ENCODE measurements around the gene NPR2.
A peak's percentile ranks its signal among the peaks of the same experiment; 100 is the strongest.

NPR2 gene

GRCh38 chr9:35745569-35745968 is 45.8 kb upstream of the NPR2 start:
- TF ChIP-seq LEF1 (IDR thresholded peaks at IDR 0.05; ENCODE audit: borderline replicate concordance) (no peak), NFRKB (IDR thresholded peaks at IDR 0.05) (no peak), TARDBP (IDR thresholded peaks at IDR 0.05) (no peak), ELF4 (IDR thresholded peaks at IDR 0.05) (no peak), CTBP1 (IDR thresholded peaks at IDR 0.05; ENCODE audit: borderline replicate concordance) (no peak), SUZ12 (IDR thresholded peaks at IDR 0.05) (no peak), BHLHE40 (IDR thresholded peaks at IDR 0.05; ENCODE audit: borderline replicate concordance) (no peak), PKNOX1 (IDR thresholded peaks at IDR 0.05) (no peak)
- CTCF ChIA-PET: no interaction called here
- no peak for DNase-seq (ENCODE audit: extremely low spot score)
- POLR2A ChIA-PET: interaction anchor here (2.8 kb wide), 1 partner anchor 13 kb away, joined by 14 read pairs; the partner anchor contains the start of genes CREB3 and TLN1

- TF ChIP-seq ZNF384 (IDR thresholded peaks at IDR 0.05) (no peak), SUZ12 (IDR thresholded peaks at IDR 0.05) (no peak), LEF1 (IDR thresholded peaks at IDR 0.05; ENCODE audit: borderline replicate concordance) (no peak), L3MBTL2 (conservative IDR thresholded peaks at IDR 0.05) (no peak), HDGF (IDR thresholded peaks at IDR 0.05; ENCODE audit: borderline replicate concordance) (no peak), FOXK2 (IDR thresholded peaks at IDR 0.05) (no peak), CTBP1 (IDR thresholded peaks at IDR 0.05; ENCODE audit: borderline replicate concordance) (no peak), PKNOX1 (IDR thresholded peaks at IDR 0.05) (no peak), ARNT (IDR thresholded peaks at IDR 0.05) (no peak), FOXA1 (IDR thresholded peaks at IDR 0.05) (no peak), SP1 (IDR thresholded peaks at IDR 0.05) (no peak), FOXM1 (IDR thresholded peaks at IDR 0.05; ENCODE audit: borderline replicate concordance) (no peak), TARDBP (IDR thresholded peaks at IDR 0.05) (no peak), NFRKB (IDR thresholded peaks at IDR 0.05) (no peak), ELF4 (IDR thresholded peaks at IDR 0.05) (no peak)
- no peak for DNase-seq (ENCODE audit: extremely low spot score)
- ChIA-PET POLR2A (interaction anchor here (0.8 to 3.3 kb wide), 2 partner anchors 14 to 29 kb away, joined by 3 to 20 read pairs; partner anchors contain the start of genes CREB3 and TLN1), CTCF (interaction anchor here (0.7 to 1.8 kb wide), 3 partner anchors 11 to 155 kb away, joined by 3 to 5 read pairs (median 3); partner anchors contain the start of genes CREB3 and TLN1)
These were observed 44.8 kb upstream of the NPR2 start for GRCh38 chr9:35746583-35746982.

GRCh38 chr9:35748242-35748857 is 43.0 kb upstream of the NPR2 start:
- TF ChIP-seq TARDBP (IDR thresholded peaks at IDR 0.05) (no peak), FOXA1 (IDR thresholded peaks at IDR 0.05) (no peak), ZNF384 (IDR thresholded peaks at IDR 0.05) (no peak)
- DNase-seq (ENCODE audit: extremely low spot score): no peak
- ChIA-PET POLR2A (interaction anchor here (0.8 to 3.3 kb wide), 10 partner anchors 9 to 134 kb away, joined by 3 to 20 read pairs (median 4); partner anchors contain the start of genes ARHGEF39, CREB3, HINT2 and TLN1), CTCF (interaction anchor here (1.0 to 1.8 kb wide), 3 partner anchors 12 to 145 kb away, joined by 3 to 5 read pairs (median 4); partner anchors contain the start of genes CREB3 and TLN1)

- TF ChIP-seq ARNT (IDR thresholded peaks at IDR 0.05) (0 out of 2 replicates have a peak, but pooled peaks have one; percentile 34), TARDBP (IDR thresholded peaks at IDR 0.05) (no peak)
- ChIA-PET POLR2A (interaction anchor here (0.8 to 3.3 kb wide), 11 partner anchors 9 to 133 kb away, joined by 3 to 20 read pairs (median 4); partner anchors contain the start of genes ARHGEF39, CREB3, HINT2 and SPAG8), CTCF (interaction anchor here (0.8 to 1.2 kb wide), 3 partner anchors 13 to 145 kb away, joined by 3 to 4 read pairs (median 3); no protein-coding TSS in a partner anchor)
- DNase-seq (ENCODE audit: extremely low spot score): peak; percentile 87
These were observed 42.4 kb upstream of the NPR2 start, which contains the start of the genes GBA2 and RGP1 for GRCh38 chr9:35748858-35749514. Gene GBA2, minus strand, starts transcription at chr9:35749228. Its CDS starts 524 bp downstream, at chr9:35748704. Gene RGP1, plus strand, starts transcription at chr9:35749287. Its CDS starts 469 bp downstream, at chr9:35749756.

GRCh38 chr9:35749515-35750255 is 41.7 kb upstream of the NPR2 start:
- ChIA-PET POLR2A (interaction anchor here (1.2 to 3.3 kb wide), 7 partner anchors 10 to 85 kb away, joined by 3 to 20 read pairs (median 5); partner anchors contain the start of genes ARHGEF39, CREB3, SPAG8 and TLN1), CTCF (interaction anchor here (0.8 kb wide), 1 partner anchor 53 kb away, joined by 3 read pairs; no protein-coding TSS in a partner anchor)
- peak; percentile 32 for DNase-seq (ENCODE audit: extremely low spot score)
- TF ChIP-seq ARNT (IDR thresholded peaks at IDR 0.05): no peak
- TF ChIP-seq PKNOX1 (IDR thresholded peaks at IDR 0.05): no peak
- no peak for TF ChIP-seq FOXM1 (IDR thresholded peaks at IDR 0.05; ENCODE audit: borderline replicate concordance)
- no peak for TF ChIP-seq LEF1 (IDR thresholded peaks at IDR 0.05; ENCODE audit: borderline replicate concordance)
- TF ChIP-seq L3MBTL2 (conservative IDR thresholded peaks at IDR 0.05): no peak
- no peak for TF ChIP-seq SUZ12 (IDR thresholded peaks at IDR 0.05)
- TF ChIP-seq BHLHE40 (IDR thresholded peaks at IDR 0.05; ENCODE audit: borderline replicate concordance): no peak
- no peak for TF ChIP-seq SP1 (IDR thresholded peaks at IDR 0.05)
- TF ChIP-seq CTBP1 (IDR thresholded peaks at IDR 0.05; ENCODE audit: borderline replicate concordance): no peak
- TF ChIP-seq TARDBP (IDR thresholded peaks at IDR 0.05): no peak
- TF ChIP-seq HDGF (IDR thresholded peaks at IDR 0.05; ENCODE audit: borderline replicate concordance): no peak
- no peak for TF ChIP-seq FOXA1 (IDR thresholded peaks at IDR 0.05)
- TF ChIP-seq FOXK2 (IDR thresholded peaks at IDR 0.05): no peak
- TF ChIP-seq NFRKB (IDR thresholded peaks at IDR 0.05): no peak
